HEK293T (cell line): Measurements from ENCODE around the gene CPNE2.

Source experiments
- CTCF ChIA-PET: fragments of 350-600 bp; formaldehyde crosslinking; extraction: SDS; loops from one replicate; lab custom pipeline; 2021; ENCODE audit warnings: antibody characterized with exemption, inconsistent platforms; lab: Yijun Ruan, JAX
- POLR2A ChIA-PET: fragments of 350-600 bp; formaldehyde crosslinking; extraction: SDS; loops from one replicate; lab custom pipeline; 2020; ENCODE audit warnings: antibody characterized with exemption, inconsistent platforms; lab: Yijun Ruan, JAX
- DNase-seq: peaks from one replicate; pipeline ENCODE4 v3.0.0; 2012; ENCODE audit warnings: mixed read lengths; ENCODE audit errors: extremely low spot score
- ARNT ChIP-seq: fragments of 450-650 bp; IDR thresholded peaks from 2 replicates; pipeline ENCODE4 v1.6.1; 2017; ENCODE audit warnings: mild to moderate bottlenecking
- BHLHE40 ChIP-seq: fragments of 450-650 bp; IDR thresholded peaks from 2 replicates; pipeline ENCODE4 v1.6.1; 2016; ENCODE audit warnings: mild to moderate bottlenecking, moderate library complexity, borderline replicate concordance
- CTBP1 ChIP-seq: fragments of 450-650 bp; IDR thresholded peaks from 2 replicates; pipeline ENCODE4 v1.6.1; 2016; ENCODE audit warnings: borderline replicate concordance
- ELF4 ChIP-seq: fragments of 450-650 bp; IDR thresholded peaks from 2 replicates; pipeline ENCODE4 v1.6.1; 2017; ENCODE audit warnings: antibody characterized with exemption
- FOXA1 ChIP-seq: fragments of 450-650 bp; IDR thresholded peaks from 2 replicates; pipeline ENCODE4 v1.6.1; 2016; ENCODE audit warnings: mild to moderate bottlenecking
- FOXK2 ChIP-seq: fragments of 450-650 bp; IDR thresholded peaks from 2 replicates; pipeline ENCODE4 v1.6.1; 2016; ENCODE audit warnings: mild to moderate bottlenecking
- FOXM1 ChIP-seq: fragments of 450-650 bp; IDR thresholded peaks from 2 replicates; pipeline ENCODE4 v1.6.1; 2017; ENCODE audit warnings: mild to moderate bottlenecking, borderline replicate concordance
- HDGF ChIP-seq: fragments of 450-650 bp; IDR thresholded peaks from 2 replicates; pipeline ENCODE4 v1.6.1; 2017; ENCODE audit warnings: antibody characterized with exemption, borderline replicate concordance
- L3MBTL2 ChIP-seq: fragments of 450-650 bp; conservative IDR thresholded peaks from 2 replicates; pipeline ENCODE4 v1.6.1; 2016; ENCODE audit warnings: mild to moderate bottlenecking
- LEF1 ChIP-seq: fragments of 450-650 bp; IDR thresholded peaks from 2 replicates; pipeline ENCODE4 v1.6.1; 2017; ENCODE audit warnings: mild to moderate bottlenecking, borderline replicate concordance
- NFRKB ChIP-seq: fragments of 450-650 bp; IDR thresholded peaks from 2 replicates; pipeline ENCODE4 v1.6.1; 2016; ENCODE audit warnings: mild to moderate bottlenecking, moderate library complexity
- PKNOX1 ChIP-seq: fragments of 450-650 bp; IDR thresholded peaks from 2 replicates; pipeline ENCODE4 v1.6.1; 2016
- SP1 ChIP-seq: fragments of 450-650 bp; IDR thresholded peaks from 2 replicates; pipeline ENCODE4 v1.6.1; 2017
- SUZ12 ChIP-seq: fragments of 450-650 bp; IDR thresholded peaks from 2 replicates; pipeline ENCODE4 v1.6.1; 2016; ENCODE audit warnings: mild to moderate bottlenecking
- TARDBP ChIP-seq: fragments of 450-650 bp; IDR thresholded peaks from 2 replicates; pipeline ENCODE4 v1.6.1; 2016
- ZNF384 ChIP-seq: fragments of 450-650 bp; IDR thresholded peaks from 2 replicates; pipeline ENCODE4 v1.6.1; 2016

CPNE2 gene

GRCh38 chr16:57165938-57166337 lies 73.6 kb downstream of the CPNE2 start:
- ChIA-PET POLR2A (no interaction called here), CTCF (interaction anchor here (1.2 kb wide), 1 partner anchor 81 kb away, joined by 3 read pairs; no protein-coding TSS in a partner anchor)
- TF ChIP-seq BHLHE40 (no peak), FOXM1 (no peak), ELF4 (no peak), FOXA1 (no peak), FOXK2 (no peak), ARNT (no peak), L3MBTL2 (no peak), CTBP1 (no peak), ZNF384 (no peak), SUZ12 (no peak), PKNOX1 (no peak), LEF1 (no peak), NFRKB (no peak), TARDBP (no peak), HDGF (no peak), SP1 (no peak)
- no peak for DNase-seq

- CTCF ChIA-PET = interaction anchor here (1.2 kb wide), 1 partner anchor 82 kb away, joined by 3 read pairs; no protein-coding TSS in a partner anchor
- POLR2A ChIA-PET = no interaction called here
- TF ChIP-seq FOXA1 (no peak), SUZ12 (no peak), BHLHE40 (no peak), ARNT (no peak), CTBP1 (no peak), NFRKB (no peak)
- no peak for DNase-seq
These were observed 74.1 kb downstream of the CPNE2 start for GRCh38 chr16:57166451-57166850.

- no peak for DNase-seq
- ChIA-PET CTCF (interaction anchor here (1.2 kb wide), 1 partner anchor 82 kb away, joined by 3 read pairs; no protein-coding TSS in a partner anchor), POLR2A (no interaction called here)
- no peak for TF ChIP-seq ELF4
- no peak for TF ChIP-seq L3MBTL2
- TF ChIP-seq ZNF384 = no peak
- TF ChIP-seq CTBP1 = no peak
- no peak for TF ChIP-seq ARNT
- TF ChIP-seq NFRKB = no peak
- TF ChIP-seq HDGF = no peak
- no peak for TF ChIP-seq FOXA1
- TF ChIP-seq BHLHE40 = no peak
- no peak for TF ChIP-seq TARDBP
- TF ChIP-seq PKNOX1 = no peak
- no peak for TF ChIP-seq LEF1
- no peak for TF ChIP-seq SP1
These were observed 74.6 kb downstream of the CPNE2 start for GRCh38 chr16:57166951-57167350.

GRCh38 chr16:57167538-57167937 lies 75.2 kb downstream of the CPNE2 start:
- ChIA-PET POLR2A (no interaction called here), CTCF (interaction anchor here (0.6 kb wide), 1 partner anchor 278 kb away, joined by 6 read pairs; no protein-coding TSS in a partner anchor)
- TF ChIP-seq SP1 = no peak
- no peak for TF ChIP-seq CTBP1
- TF ChIP-seq ARNT = no peak
- DNase-seq = no peak

DNA sequence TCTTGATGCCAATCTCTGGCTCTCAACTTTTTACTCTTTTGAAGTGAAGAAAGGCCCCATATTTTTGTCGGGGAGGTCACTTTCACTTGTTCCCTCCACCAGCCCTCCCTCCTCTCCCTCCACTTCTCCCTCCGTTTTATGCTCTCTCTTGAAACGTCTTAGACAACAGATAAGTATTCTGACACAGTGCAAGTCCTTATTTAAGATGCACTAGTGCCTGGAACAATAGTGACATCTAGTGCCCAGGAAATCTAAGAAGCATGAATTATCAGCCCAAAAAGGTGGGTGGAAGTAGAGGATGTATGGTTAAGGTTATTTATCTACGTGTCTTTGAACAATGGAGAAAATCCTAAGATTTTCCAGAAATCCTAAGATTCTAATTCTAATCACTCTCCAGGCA lies 75.6 kb downstream of the CPNE2 start:
- TF ChIP-seq L3MBTL2 (no peak), ZNF384 (no peak), SP1 (no peak), PKNOX1 (no peak), CTBP1 (no peak), FOXA1 (no peak), FOXM1 (no peak), NFRKB (no peak)
- CTCF ChIA-PET = interaction anchor here (0.6 kb wide), 1 partner anchor 278 kb away, joined by 6 read pairs; no protein-coding TSS in a partner anchor
- DNase-seq = peak; percentile 33
- POLR2A ChIA-PET = no interaction called here

GRCh38 chr16:57169327-57169726 lies 76.9 kb downstream of the CPNE2 start:
- no peak for DNase-seq
- ChIA-PET POLR2A (no interaction called here), CTCF (no interaction called here)
- TF ChIP-seq HDGF (no peak), FOXK2 (no peak), CTBP1 (no peak), ELF4 (no peak), SUZ12 (no peak), SP1 (no peak), PKNOX1 (no peak), FOXM1 (no peak), ARNT (no peak), NFRKB (no peak), LEF1 (no peak), L3MBTL2 (no peak), ZNF384 (no peak), BHLHE40 (no peak)
